ENCODE measurements around the gene WRAP53.
A peak's percentile ranks its signal among the peaks of the same experiment; 100 is the strongest.

DNA sequence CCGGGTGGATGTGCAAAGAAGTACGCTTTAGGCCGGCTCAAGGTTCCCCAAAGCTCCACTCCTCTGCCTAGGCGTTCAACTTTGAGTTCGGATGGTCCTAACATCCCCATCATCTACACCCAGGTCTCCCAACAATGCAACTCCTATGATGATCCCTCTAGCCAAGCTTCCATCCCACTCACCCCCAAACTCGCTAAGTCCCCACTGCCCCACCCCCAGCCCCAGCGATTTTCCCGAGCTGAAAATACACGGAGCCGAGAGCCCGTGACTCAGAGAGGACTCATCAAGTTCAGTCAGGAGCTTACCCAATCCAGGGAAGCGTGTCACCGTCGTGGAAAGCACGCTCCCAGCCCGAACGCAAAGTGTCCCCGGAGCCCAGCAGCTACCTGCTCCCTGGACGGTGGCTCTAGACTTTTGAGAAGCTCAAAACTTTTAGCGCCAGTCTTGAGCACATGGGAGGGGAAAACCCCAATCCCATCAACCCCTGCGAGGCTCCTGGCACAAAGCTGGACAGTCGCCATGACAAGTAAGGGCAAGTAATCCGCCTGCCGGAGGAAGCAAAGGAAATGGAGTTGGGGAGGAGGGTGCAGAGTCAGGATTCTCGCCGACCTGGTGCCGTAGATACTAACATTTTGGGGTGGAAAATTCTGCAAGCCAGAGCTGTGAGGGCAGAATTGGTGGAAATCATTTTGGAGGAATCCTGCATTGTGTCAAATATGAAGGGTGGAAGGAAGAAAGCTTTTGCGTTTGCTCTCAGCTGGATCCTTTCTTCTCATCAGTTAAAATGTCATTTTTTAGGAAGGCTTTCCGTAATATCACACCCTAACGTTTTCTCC, 987 bp upstream of the WRAP53 start, which contains the start of gene TP53:
- TF ChIP-seq CTCF (IDR thresholded peaks at IDR 0.05; ENCODE audit: low read depth, low read length, missing input control) (peak; percentile 29), ZBTB33 (IDR thresholded peaks at IDR 0.05) (no peak), GABPA (IDR thresholded peaks at IDR 0.05 in 1 of 2, conservative IDR thresholded peaks at IDR 0.05 in 1 of 2) (peak in 1 of 2 donors; percentile 64), ATF3 (IDR thresholded peaks at IDR 0.05) (no peak), SP1 (IDR thresholded peaks at IDR 0.05) (peak; percentile 40), TAF1 (conservative IDR thresholded peaks at IDR 0.05) (peak; percentile 77), YY1 (IDR thresholded peaks at IDR 0.05) (peak; percentile 98), HNF4A (conservative IDR thresholded peaks at IDR 0.05) (peak; percentile 7 to 8), HNF4G (IDR thresholded peaks at IDR 0.05) (no peak), RAD21 (IDR thresholded peaks at IDR 0.05) (peak in 1 of 2 donors; percentile 36), NR2F2 (IDR thresholded peaks at IDR 0.05) (no peak)
- TF ChIP-seq, protein P1, sequence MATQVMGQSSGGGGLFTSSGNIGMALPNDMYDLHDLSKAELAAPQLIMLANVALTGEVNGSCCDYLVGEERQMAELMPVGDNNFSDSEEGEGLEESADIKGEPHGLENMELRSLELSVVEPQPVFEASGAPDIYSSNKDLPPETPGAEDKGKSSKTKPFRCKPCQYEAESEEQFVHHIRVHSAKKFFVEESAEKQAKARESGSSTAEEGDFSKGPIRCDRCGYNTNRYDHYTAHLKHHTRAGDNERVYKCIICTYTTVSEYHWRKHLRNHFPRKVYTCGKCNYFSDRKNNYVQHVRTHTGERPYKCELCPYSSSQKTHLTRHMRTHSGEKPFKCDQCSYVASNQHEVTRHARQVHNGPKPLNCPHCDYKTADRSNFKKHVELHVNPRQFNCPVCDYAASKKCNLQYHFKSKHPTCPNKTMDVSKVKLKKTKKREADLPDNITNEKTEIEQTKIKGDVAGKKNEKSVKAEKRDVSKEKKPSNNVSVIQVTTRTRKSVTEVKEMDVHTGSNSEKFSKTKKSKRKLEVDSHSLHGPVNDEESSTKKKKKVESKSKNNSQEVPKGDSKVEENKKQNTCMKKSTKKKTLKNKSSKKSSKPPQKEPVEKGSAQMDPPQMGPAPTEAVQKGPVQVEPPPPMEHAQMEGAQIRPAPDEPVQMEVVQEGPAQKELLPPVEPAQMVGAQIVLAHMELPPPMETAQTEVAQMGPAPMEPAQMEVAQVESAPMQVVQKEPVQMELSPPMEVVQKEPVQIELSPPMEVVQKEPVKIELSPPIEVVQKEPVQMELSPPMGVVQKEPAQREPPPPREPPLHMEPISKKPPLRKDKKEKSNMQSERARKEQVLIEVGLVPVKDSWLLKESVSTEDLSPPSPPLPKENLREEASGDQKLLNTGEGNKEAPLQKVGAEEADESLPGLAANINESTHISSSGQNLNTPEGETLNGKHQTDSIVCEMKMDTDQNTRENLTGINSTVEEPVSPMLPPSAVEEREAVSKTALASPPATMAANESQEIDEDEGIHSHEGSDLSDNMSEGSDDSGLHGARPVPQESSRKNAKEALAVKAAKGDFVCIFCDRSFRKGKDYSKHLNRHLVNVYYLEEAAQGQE (IDR thresholded peaks at IDR 0.05): peak; percentile 71
- TF ChIP-seq, protein P2, sequence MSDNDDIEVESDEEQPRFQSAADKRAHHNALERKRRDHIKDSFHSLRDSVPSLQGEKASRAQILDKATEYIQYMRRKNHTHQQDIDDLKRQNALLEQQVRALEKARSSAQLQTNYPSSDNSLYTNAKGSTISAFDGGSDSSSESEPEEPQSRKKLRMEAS (IDR thresholded peaks at IDR 0.05): peak; percentile 90

Data from liver (tissue), 3 donors.